OCI-LY3 (cell line): ENCODE data around the gene TBRG4.

ENCODE experiments used
- H2AFZ ChIP-seq: fragments of 200-600, 300-600 bp; shearing (Covaris generic); 2 replicates; pipeline ENCODE4 v1.6.0; 2014; ENCODE audit warnings: antibody characterized with exemption, low read depth, low read length
- H3K27ac ChIP-seq: fragments of 200-600, 300-600 bp; sonication (generic); 2 replicates; pipeline ENCODE4 v1.5.1; 2014; ENCODE audit warnings: mild to moderate bottlenecking, low read length, moderate library complexity, mixed read lengths
- H3K27me3 ChIP-seq: fragments of 200-600, 300-600 bp; sonication (generic); 2 replicates; pipeline ENCODE4 v1.6.1; 2014; ENCODE audit warnings: low read depth, low read length, mixed read lengths
- H3K36me3 ChIP-seq: fragments of 200-600, 300-600 bp; sonication (generic); replicated peaks from 2 replicates; pipeline ENCODE3; 2014; ENCODE audit warnings: low read depth, low read length, mixed read lengths
- H3K4me1 ChIP-seq: fragments of 300-600, 200-600 bp; sonication (generic); 2 replicates; pipeline ENCODE4 v1.6.1; 2014; ENCODE audit warnings: low read length, mixed read lengths
- H3K4me2 ChIP-seq: fragments of 200-600, 300-600 bp; sonication (generic); 2 replicates; pipeline ENCODE4 v1.6.1; 2014; ENCODE audit warnings: low read length, mixed read lengths
- H3K4me3 ChIP-seq: fragments of 300-600, 200-600 bp; sonication (generic); 2 replicates; pipeline ENCODE4 v1.5.1; 2014; ENCODE audit warnings: antibody characterized with exemption, mild to moderate bottlenecking, low read length, moderate library complexity
- H3K79me2 ChIP-seq: fragments of 300-600, 200-600 bp; shearing (Covaris generic); 2 replicates; pipeline ENCODE4 v1.6.1; 2014; ENCODE audit warnings: mild to moderate bottlenecking, low read length, mixed read lengths
- H3K9ac ChIP-seq: fragments of 300-600, 200-600 bp; shearing (Covaris generic); 2 replicates; pipeline ENCODE4 v1.6.0; 2014; ENCODE audit warnings: mild to moderate bottlenecking, low read length, moderate library complexity
- H3K9me3 ChIP-seq: fragments of 200-600, 300-600 bp; shearing (Covaris generic); 2 replicates; pipeline ENCODE4 v1.6.1; 2014; ENCODE audit warnings: low read length, mixed read lengths; ENCODE audit not compliant: insufficient read depth
- H4K20me1 ChIP-seq: fragments of 200-600, 300-600 bp; sonication (generic); 2 replicates; pipeline ENCODE4 v1.6.1; 2016; ENCODE audit warnings: low read length, mixed read lengths; ENCODE audit not compliant: insufficient read depth
- CTCF ChIP-seq: fragments of 200-600, 300-600 bp; sonication (generic); IDR thresholded peaks from 2 replicates; pipeline ENCODE4 v1.5.1; 2014; ENCODE audit warnings: antibody characterized with exemption, low read length, low read depth
- EZH2phosphoT487 ChIP-seq: fragments of 200-600 bp; shearing (Covaris generic); IDR thresholded peaks from 2 replicates; pipeline ENCODE4 v1.6.1; 2018; ENCODE audit warnings: antibody characterized with exemption, mixed run types, low read depth

The TBRG4 gene

GRCh38 chr7:45131891-45132290 lies 20.4 kb upstream of the TBRG4 start:
- Histone ChIP-seq H3K9ac (no peak overlapping the region), H3K9me3 (no peaks in the 10 kb centered on the region), H3K27me3 (peaks cover 2% of the 10 kb centered on the region; the same call in 1 of the 2 replicates), H2AFZ (no peak overlapping the region), H3K4me3 (no peak overlapping the region), H4K20me1 (no peaks in the 10 kb centered on the region), H3K36me3 (no peaks in the 10 kb centered on the region), H3K4me1 (peaks cover 4% of the 10 kb centered on the region), H3K4me2 (no peak overlapping the region), H3K27ac (no peak overlapping the region), H3K79me2 (no peaks in the 10 kb centered on the region)
- TF ChIP-seq CTCF (no peak), EZH2phosphoT487 (no peak)

- Histone ChIP-seq H3K4me1 (peaks cover 2% of the 10 kb centered on the region), H3K4me3 (no peak overlapping the region), H4K20me1 (no peaks in the 10 kb centered on the region), H3K27me3 (no peaks in the 10 kb centered on the region), H3K27ac (no peak overlapping the region), H3K79me2 (no peaks in the 10 kb centered on the region), H3K4me2 (no peak overlapping the region), H3K9me3 (no peaks in the 10 kb centered on the region), H2AFZ (no peak overlapping the region), H3K36me3 (no peaks in the 10 kb centered on the region), H3K9ac (no peak overlapping the region)
- TF ChIP-seq EZH2phosphoT487, result no peak
- no peak for TF ChIP-seq CTCF
These were observed 19.4 kb upstream of the TBRG4 start for GRCh38 chr7:45130910-45131309.

- no peak overlapping the region for H2AFZ ChIP-seq
- H3K79me2 ChIP-seq, result no peaks in the 10 kb centered on the region
- H3K27me3 ChIP-seq, result no peaks in the 10 kb centered on the region
- H3K9ac ChIP-seq, result no peak overlapping the region
- H3K27ac ChIP-seq, result no peak overlapping the region
- no peak for TF ChIP-seq CTCF
- no peak for TF ChIP-seq EZH2phosphoT487
- H3K4me3 ChIP-seq, result no peak overlapping the region
- no peaks in the 10 kb centered on the region for H4K20me1 ChIP-seq
- no peaks in the 10 kb centered on the region for H3K9me3 ChIP-seq
- H3K4me1 ChIP-seq, result no peaks in the 10 kb centered on the region
- H3K4me2 ChIP-seq, result no peak overlapping the region
- no peaks in the 10 kb centered on the region for H3K36me3 ChIP-seq
These were observed 18.4 kb upstream of the TBRG4 start for GRCh38 chr7:45129906-45130305.

GRCh38 chr7:45129181-45129800 lies 17.8 kb upstream of the TBRG4 start:
- H3K79me2 ChIP-seq, result no peaks in the 10 kb centered on the region
- H3K4me2 ChIP-seq, result no peak overlapping the region
- no peak overlapping the region for H3K27ac ChIP-seq
- H3K4me3 ChIP-seq, result no peak overlapping the region
- no peak overlapping the region for H2AFZ ChIP-seq
- no peaks in the 10 kb centered on the region for H3K9me3 ChIP-seq
- no peak for TF ChIP-seq CTCF
- no peak for TF ChIP-seq EZH2phosphoT487
- no peaks in the 10 kb centered on the region for H3K4me1 ChIP-seq
- H3K27me3 ChIP-seq, result no peaks in the 10 kb centered on the region
- no peaks in the 10 kb centered on the region for H3K36me3 ChIP-seq
- H4K20me1 ChIP-seq, result no peaks in the 10 kb centered on the region
- H3K9ac ChIP-seq, result no peak overlapping the region
